SK-N-SH treated with all-trans-retinoic acid at 6 μM for 48 hours (cell line): ENCODE data around the gene APLN.

ENCODE experiments used
- ARNTL ChIP-seq: fragments of 450-650 bp; formaldehyde crosslinking; IDR thresholded peaks from 2 replicates; pipeline ENCODE4 v1.5.0; 2020; ENCODE audit warnings: low read depth, mild to moderate bottlenecking, moderate library complexity, borderline replicate concordance
- CREB5 ChIP-seq: fragments of 250-450 bp; sonication (Bioruptor Pico); IDR thresholded peaks from 2 replicates; pipeline ENCODE4 v1.5.1; 2020; ENCODE audit warnings: low read depth, mild to moderate bottlenecking, moderate library complexity
- ESRRG ChIP-seq: fragments of 250-450 bp; sonication (Bioruptor Pico); IDR thresholded peaks from 2 replicates; pipeline ENCODE4 v1.6.1; 2021; ENCODE audit warnings: mild to moderate bottlenecking
- GLIS3 ChIP-seq: fragments of 250-450 bp; sonication (Bioruptor Pico); IDR thresholded peaks from 2 replicates; pipeline ENCODE4 v1.5.0; 2020; ENCODE audit warnings: mild to moderate bottlenecking, moderate library complexity
- ISL1 ChIP-seq: fragments of 250-450 bp; sonication (Bioruptor Pico); IDR thresholded peaks from 2 replicates; pipeline ENCODE4 v2.1.2; 2022; ENCODE audit warnings: mild to moderate bottlenecking, moderate library complexity
- PATZ1 ChIP-seq: fragments of 250-450 bp; sonication (Bioruptor Pico); IDR thresholded peaks from 2 replicates; pipeline ENCODE4 v1.8.0; 2020; ENCODE audit warnings: mild to moderate bottlenecking, moderate library complexity, borderline replicate concordance
- PPARA ChIP-seq: fragments of 250-450 bp; sonication (Bioruptor Pico); IDR thresholded peaks from 2 replicates; pipeline ENCODE4 v1.5.0; 2020; ENCODE audit warnings: mild to moderate bottlenecking, borderline replicate concordance
- RARB ChIP-seq: fragments of 250-450 bp; sonication (Bioruptor Pico); IDR thresholded peaks from 2 replicates; pipeline ENCODE4 v1.8.0; 2021; ENCODE audit warnings: mild to moderate bottlenecking, moderate library complexity
- SNAI2 ChIP-seq: fragments of 250-450 bp; sonication (Bioruptor Pico); IDR thresholded peaks from 2 replicates; pipeline ENCODE4 v1.5.0; 2020; ENCODE audit warnings: mild to moderate bottlenecking, moderate library complexity
- TOX ChIP-seq: fragments of 250-450 bp; sonication (Bioruptor Pico); IDR thresholded peaks from 2 replicates; pipeline ENCODE4 v1.8.0; 2021; ENCODE audit warnings: mild to moderate bottlenecking, moderate library complexity, borderline replicate concordance
- ZFP3 ChIP-seq: fragments of 250-450 bp; sonication (Bioruptor Pico); IDR thresholded peaks from 2 replicates; pipeline ENCODE4 v1.5.0; 2020; ENCODE audit warnings: mild to moderate bottlenecking, moderate library complexity
- ZNF565 ChIP-seq: fragments of 450-650 bp; formaldehyde crosslinking; conservative IDR thresholded peaks from 2 replicates; pipeline ENCODE4 v1.5.0; 2020; ENCODE audit warnings: low read depth, mild to moderate bottlenecking, moderate library complexity
- ZNF70 ChIP-seq: fragments of 450-650 bp; formaldehyde crosslinking; IDR thresholded peaks from 2 replicates; pipeline ENCODE4 v1.5.0; 2020; ENCODE audit warnings: mild to moderate bottlenecking, moderate library complexity

- no peak for TF ChIP-seq ESRRG (CRISPR knock-in tag)
- TF ChIP-seq GLIS3 (CRISPR knock-in tag): no peak
- TF ChIP-seq ZFP3: no peak
- TF ChIP-seq ISL1: no peak
- TF ChIP-seq PATZ1: no peak
- TF ChIP-seq ZNF70: no peak
- TF ChIP-seq RARB (CRISPR knock-in tag): no peak
- TF ChIP-seq SNAI2: no peak
- TF ChIP-seq ZNF565 (CRISPR knock-in tag): no peak
- no peak for TF ChIP-seq PPARA (CRISPR knock-in tag)
- no peak for TF ChIP-seq TOX
- no peak for TF ChIP-seq ARNTL
- no peak for TF ChIP-seq CREB5
Observed at GRCh38 chrX:129695535-129695934, 40.8 kb upstream of the APLN start.
